SK-N-SH treated with all-trans-retinoic acid at 6 μM for 48 hours (cell line): ENCODE measurements around the gene NPAS2.

Experiments
- ZFP30 ChIP-seq: fragments of 450-650 bp; formaldehyde crosslinking; IDR thresholded peaks from 2 replicates; pipeline ENCODE4 v1.5.0; 2022; ENCODE audit warnings: mild to moderate bottlenecking, moderate library complexity
- TF ChIP-seq, protein P1 (sequence below): fragments of 250-450 bp; sonication (Bioruptor Pico); IDR thresholded peaks from 2 replicates; pipeline ENCODE4 v1.8.0; 2020; ENCODE audit warnings: mild to moderate bottlenecking, moderate library complexity, borderline replicate concordance

DNA sequence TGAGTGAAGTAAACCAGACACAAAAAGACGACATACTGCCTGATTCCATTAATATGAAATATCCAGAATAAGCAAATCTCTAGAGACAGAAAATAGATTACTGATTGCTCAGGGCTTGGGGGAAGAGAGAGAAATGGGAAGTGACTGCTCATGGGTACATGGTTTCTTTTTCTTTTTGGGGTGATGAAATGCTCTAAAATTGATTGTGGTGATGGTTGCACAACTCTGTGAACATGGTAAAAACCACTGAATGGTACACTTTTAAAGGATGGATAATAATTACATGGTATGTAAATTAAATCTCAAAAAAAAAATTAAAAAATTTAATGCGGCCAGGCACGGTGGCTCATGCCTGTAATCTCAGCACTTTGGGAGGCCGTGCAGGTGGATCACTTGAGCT lies 221.5 kb downstream of the NPAS2 start:
- TF ChIP-seq ZFP30: no peak
- TF ChIP-seq, protein P1, sequence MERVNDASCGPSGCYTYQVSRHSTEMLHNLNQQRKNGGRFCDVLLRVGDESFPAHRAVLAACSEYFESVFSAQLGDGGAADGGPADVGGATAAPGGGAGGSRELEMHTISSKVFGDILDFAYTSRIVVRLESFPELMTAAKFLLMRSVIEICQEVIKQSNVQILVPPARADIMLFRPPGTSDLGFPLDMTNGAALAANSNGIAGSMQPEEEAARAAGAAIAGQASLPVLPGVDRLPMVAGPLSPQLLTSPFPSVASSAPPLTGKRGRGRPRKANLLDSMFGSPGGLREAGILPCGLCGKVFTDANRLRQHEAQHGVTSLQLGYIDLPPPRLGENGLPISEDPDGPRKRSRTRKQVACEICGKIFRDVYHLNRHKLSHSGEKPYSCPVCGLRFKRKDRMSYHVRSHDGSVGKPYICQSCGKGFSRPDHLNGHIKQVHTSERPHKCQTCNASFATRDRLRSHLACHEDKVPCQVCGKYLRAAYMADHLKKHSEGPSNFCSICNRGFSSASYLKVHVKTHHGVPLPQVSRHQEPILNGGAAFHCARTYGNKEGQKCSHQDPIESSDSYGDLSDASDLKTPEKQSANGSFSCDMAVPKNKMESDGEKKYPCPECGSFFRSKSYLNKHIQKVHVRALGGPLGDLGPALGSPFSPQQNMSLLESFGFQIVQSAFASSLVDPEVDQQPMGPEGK (CRISPR knock-in tag): no peak
